Loucy (cell line): ENCODE data around the gene TEX12.

Experiments used
- EZH2phosphoT487 ChIP-seq: fragments of 200-600 bp; IDR thresholded peaks from 2 replicates; pipeline ENCODE4 v1.6.1; 2018; ENCODE audit warnings: antibody characterized with exemption, mild to moderate bottlenecking, moderate library complexity, borderline replicate concordance
- TF ChIP-seq, protein P1 (sequence below): fragments of 200-600 bp; sonication (generic); conservative IDR thresholded peaks from 2 replicates; pipeline ENCODE4 v1.5.1; 2014; ENCODE audit warnings: mild to moderate bottlenecking, antibody characterized with exemption, low read length

DNA sequence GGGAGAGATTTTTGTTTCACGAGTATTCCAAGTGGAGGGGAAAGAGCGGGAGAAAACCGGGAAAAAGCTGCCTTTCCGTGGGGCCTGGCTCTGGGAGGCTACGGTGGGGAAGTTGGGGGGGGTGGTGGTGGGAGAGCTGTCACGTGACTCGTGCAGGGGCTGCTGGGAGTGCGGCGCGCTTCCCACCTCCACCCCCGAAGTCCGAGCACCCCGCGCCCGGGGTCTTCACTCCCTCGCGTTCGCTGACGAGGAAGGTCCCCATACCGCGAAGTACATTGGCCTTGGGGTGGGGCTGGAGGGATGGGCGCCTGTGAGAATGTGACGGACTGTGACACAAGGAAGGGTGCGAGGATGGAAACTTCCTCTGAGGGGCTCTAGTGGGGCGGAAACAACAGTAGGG lies at the start of gene TEX12:
- TF ChIP-seq, protein P1, sequence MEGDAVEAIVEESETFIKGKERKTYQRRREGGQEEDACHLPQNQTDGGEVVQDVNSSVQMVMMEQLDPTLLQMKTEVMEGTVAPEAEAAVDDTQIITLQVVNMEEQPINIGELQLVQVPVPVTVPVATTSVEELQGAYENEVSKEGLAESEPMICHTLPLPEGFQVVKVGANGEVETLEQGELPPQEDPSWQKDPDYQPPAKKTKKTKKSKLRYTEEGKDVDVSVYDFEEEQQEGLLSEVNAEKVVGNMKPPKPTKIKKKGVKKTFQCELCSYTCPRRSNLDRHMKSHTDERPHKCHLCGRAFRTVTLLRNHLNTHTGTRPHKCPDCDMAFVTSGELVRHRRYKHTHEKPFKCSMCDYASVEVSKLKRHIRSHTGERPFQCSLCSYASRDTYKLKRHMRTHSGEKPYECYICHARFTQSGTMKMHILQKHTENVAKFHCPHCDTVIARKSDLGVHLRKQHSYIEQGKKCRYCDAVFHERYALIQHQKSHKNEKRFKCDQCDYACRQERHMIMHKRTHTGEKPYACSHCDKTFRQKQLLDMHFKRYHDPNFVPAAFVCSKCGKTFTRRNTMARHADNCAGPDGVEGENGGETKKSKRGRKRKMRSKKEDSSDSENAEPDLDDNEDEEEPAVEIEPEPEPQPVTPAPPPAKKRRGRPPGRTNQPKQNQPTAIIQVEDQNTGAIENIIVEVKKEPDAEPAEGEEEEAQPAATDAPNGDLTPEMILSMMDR = no peak
- TF ChIP-seq EZH2phosphoT487 = no peak
